ENCODE measurements around the gene CORO2B.

DNA sequence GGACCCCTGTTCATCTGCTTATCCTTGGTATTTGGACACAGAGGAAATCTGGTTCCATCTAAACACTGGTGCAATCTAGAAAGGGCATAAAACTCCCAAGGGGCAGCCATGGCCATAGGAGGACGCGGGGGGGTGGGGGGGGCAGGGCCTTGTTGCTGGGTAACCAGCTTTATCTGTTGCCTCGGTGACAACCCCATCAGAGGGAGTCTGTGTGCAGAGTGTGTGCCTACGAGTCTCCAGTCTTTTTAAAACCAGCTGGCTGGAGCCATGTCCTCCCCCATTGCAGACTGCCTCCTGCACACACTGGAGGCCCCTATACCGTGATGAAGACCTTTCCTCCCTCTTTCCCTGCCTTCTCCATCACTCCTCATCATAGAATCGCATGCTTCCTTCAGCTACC lies 26.4 kb upstream of the CORO2B start:
- no peak for TF ChIP-seq CTCF (IDR thresholded peaks at IDR 0.05)
- TF ChIP-seq EZH2 (IDR thresholded peaks at IDR 0.05): no peak

Data from neural progenitor cell (in vitro differentiated cells).